ENCODE results near the gene LMO1.
A peak's percentile ranks its signal among the peaks of the same experiment; 100 is the strongest.

Gene LMO1

GRCh38 chr11:8251616-8252295 is 11.9 kb downstream of the LMO1 start:
- Histone ChIP-seq H3K4me1 (ENCODE audit: control insufficient read depth in 1 of 2, insufficient read depth in 2 of 2, low read length in 2 of 2) (peaks cover 5 to 10% of the 10 kb centered on the region in 2 experiments), H3K14ac (ENCODE audit: low read length) (no peak overlapping the region), H4K8ac (ENCODE audit: low read depth, low read length) (no peak overlapping the region), H4K91ac (ENCODE audit: low read depth, low read length) (no peak overlapping the region), H4K12ac (ENCODE audit: low read depth, low read length) (no peak overlapping the region), H3K23ac (ENCODE audit: low read length) (no peak overlapping the region), H2BK5ac (ENCODE audit: low read depth, low read length, poor library complexity) (no peak overlapping the region), H2AFZ (ENCODE audit: insufficient read depth, low read length, poor library complexity) (no peak overlapping the region), H3K27me3 (ENCODE audit: insufficient read depth, low read length) (no peaks in the 10 kb centered on the region), H3K18ac (ENCODE audit: low read length) (no peak overlapping the region), H2BK120ac (ENCODE audit: insufficient read depth, low read length, poor library complexity) (no peak overlapping the region), H2AK5ac (ENCODE audit: low read length) (no peak overlapping the region), H3K79me1 (ENCODE audit: low read length) (no peaks in the 10 kb centered on the region), H3K9me3 (ENCODE audit: insufficient read depth, low read depth, low read length) (peaks cover 5% of the 10 kb centered on the region), H3K36me3 (ENCODE audit: control insufficient read depth in 1 of 2, insufficient read depth in 2 of 2, low read length in 2 of 2) (peaks cover 0 to 4% of the 10 kb centered on the region in 2 experiments), H3K4me2 (ENCODE audit: low read length) (no peak overlapping the region), H2BK12ac (ENCODE audit: low read length) (no peak overlapping the region), H3K27ac (ENCODE audit: low read depth, low read length) (no peak overlapping the region), H3K9ac (ENCODE audit: low read length) (no peak overlapping the region), H3K4me3 (ENCODE audit: low read depth, low read length) (peak overlapping the region; percentile 37), H3K79me2 (ENCODE audit: control insufficient read depth, insufficient read depth, low read length, poor library complexity) (no peaks in the 10 kb centered on the region), H3K4ac (ENCODE audit: low read depth, low read length) (no peak overlapping the region)
- no peak for DNase-seq
- 100% methylated on average over 1 of the region's 10 CpGs for WGBS (ENCODE audit: extremely low coverage, insufficient coverage, insufficient read length)

- Histone ChIP-seq H4K8ac (ENCODE audit: low read depth, low read length) (no peak overlapping the region), H2BK5ac (ENCODE audit: low read depth, low read length, poor library complexity) (no peak overlapping the region), H3K4me1 (ENCODE audit: control insufficient read depth in 1 of 2, insufficient read depth in 2 of 2, low read length in 2 of 2) (peaks cover 5 to 10% of the 10 kb centered on the region in 2 experiments), H2AFZ (ENCODE audit: insufficient read depth, low read length, poor library complexity) (no peak overlapping the region), H4K91ac (ENCODE audit: low read depth, low read length) (no peak overlapping the region), H2BK12ac (ENCODE audit: low read length) (no peak overlapping the region), H3K9me3 (ENCODE audit: insufficient read depth, low read depth, low read length) (peaks cover 5% of the 10 kb centered on the region), H3K18ac (ENCODE audit: low read length) (no peak overlapping the region), H3K9ac (ENCODE audit: low read length) (no peak overlapping the region), H3K4me3 (ENCODE audit: low read depth, low read length) (no peak overlapping the region), H3K79me1 (ENCODE audit: low read length) (no peaks in the 10 kb centered on the region), H3K14ac (ENCODE audit: low read length) (no peak overlapping the region), H3K27ac (ENCODE audit: low read depth, low read length) (no peak overlapping the region), H2BK120ac (ENCODE audit: insufficient read depth, low read length, poor library complexity) (no peak overlapping the region), H3K23ac (ENCODE audit: low read length) (no peak overlapping the region), H3K27me3 (ENCODE audit: insufficient read depth, low read length) (no peaks in the 10 kb centered on the region), H3K4ac (ENCODE audit: low read depth, low read length) (no peak overlapping the region), H3K36me3 (ENCODE audit: control insufficient read depth in 1 of 2, insufficient read depth in 2 of 2, low read length in 2 of 2) (peaks cover 0 to 4% of the 10 kb centered on the region in 2 experiments), H3K79me2 (ENCODE audit: control insufficient read depth, insufficient read depth, low read length, poor library complexity) (no peaks in the 10 kb centered on the region), H4K12ac (ENCODE audit: low read depth, low read length) (peak overlapping the region; percentile 35), H2AK5ac (ENCODE audit: low read length) (no peak overlapping the region), H3K4me2 (ENCODE audit: low read length) (no peak overlapping the region)
- DNase-seq, result no peak
- WGBS (ENCODE audit: extremely low coverage, insufficient coverage, insufficient read length), result no CpG with 5 or more reads among the region's 11 CpGs
Measured at GRCh38 chr11:8250981-8251615, 12.6 kb downstream of the LMO1 start.

GRCh38 chr11:8250434-8250833 is 13.2 kb downstream of the LMO1 start:
- H3K79me2 ChIP-seq (ENCODE audit: control insufficient read depth, insufficient read depth, low read length, poor library complexity), result no peaks in the 10 kb centered on the region
- no peak overlapping the region for H2AK5ac ChIP-seq (ENCODE audit: low read length)
- H3K27ac ChIP-seq (ENCODE audit: low read depth, low read length), result no peak overlapping the region
- no peak overlapping the region for H3K14ac ChIP-seq (ENCODE audit: low read length)
- DNase-seq, result no peak
- H3K9ac ChIP-seq (ENCODE audit: low read length), result no peak overlapping the region
- no peak overlapping the region for H3K4me2 ChIP-seq (ENCODE audit: low read length)
- no peak overlapping the region for H4K8ac ChIP-seq (ENCODE audit: low read depth, low read length)
- H3K4me1 ChIP-seq (ENCODE audit: control insufficient read depth in 1 of 2, insufficient read depth in 2 of 2, low read length in 2 of 2), result peaks cover 5 to 10% of the 10 kb centered on the region in 2 experiments
- H2AFZ ChIP-seq (ENCODE audit: insufficient read depth, low read length, poor library complexity), result no peak overlapping the region
- H2BK12ac ChIP-seq (ENCODE audit: low read length), result no peak overlapping the region
- H3K36me3 ChIP-seq (ENCODE audit: control insufficient read depth in 1 of 2, insufficient read depth in 2 of 2, low read length in 2 of 2), result peaks cover 0 to 4% of the 10 kb centered on the region in 2 experiments
- H3K4ac ChIP-seq (ENCODE audit: low read depth, low read length), result no peak overlapping the region
- no peak overlapping the region for H2BK5ac ChIP-seq (ENCODE audit: low read depth, low read length, poor library complexity)
- H3K4me3 ChIP-seq (ENCODE audit: low read depth, low read length), result no peak overlapping the region
- H3K79me1 ChIP-seq (ENCODE audit: low read length), result no peaks in the 10 kb centered on the region
- no peaks in the 10 kb centered on the region for H3K27me3 ChIP-seq (ENCODE audit: insufficient read depth, low read length)
- peaks cover 5% of the 10 kb centered on the region for H3K9me3 ChIP-seq (ENCODE audit: insufficient read depth, low read depth, low read length)
- H3K23ac ChIP-seq (ENCODE audit: low read length), result no peak overlapping the region
- no peak overlapping the region for H2BK120ac ChIP-seq (ENCODE audit: insufficient read depth, low read length, poor library complexity)
- no peak overlapping the region for H3K18ac ChIP-seq (ENCODE audit: low read length)
- H4K91ac ChIP-seq (ENCODE audit: low read depth, low read length), result peak overlapping the region; percentile 33
- WGBS (ENCODE audit: extremely low coverage, insufficient coverage, insufficient read length), result no CpG with 5 or more reads among the region's 5 CpGs
- no peak overlapping the region for H4K12ac ChIP-seq (ENCODE audit: low read depth, low read length)

GRCh38 chr11:8249482-8249881 is 14.2 kb downstream of the LMO1 start:
- Histone ChIP-seq H3K4me1 (ENCODE audit: control insufficient read depth in 1 of 2, insufficient read depth in 2 of 2, low read length in 2 of 2) (peaks cover 5 to 10% of the 10 kb centered on the region in 2 experiments), H3K14ac (ENCODE audit: low read length) (no peak overlapping the region), H3K27ac (ENCODE audit: low read depth, low read length) (no peak overlapping the region), H2AK5ac (ENCODE audit: low read length) (no peak overlapping the region), H3K4me3 (ENCODE audit: low read depth, low read length) (no peak overlapping the region), H2BK12ac (ENCODE audit: low read length) (no peak overlapping the region), H3K79me1 (ENCODE audit: low read length) (no peaks in the 10 kb centered on the region), H2BK5ac (ENCODE audit: low read depth, low read length, poor library complexity) (no peak overlapping the region), H4K12ac (ENCODE audit: low read depth, low read length) (no peak overlapping the region), H3K27me3 (ENCODE audit: insufficient read depth, low read length) (no peaks in the 10 kb centered on the region), H3K4ac (ENCODE audit: low read depth, low read length) (no peak overlapping the region), H2BK120ac (ENCODE audit: insufficient read depth, low read length, poor library complexity) (no peak overlapping the region), H3K79me2 (ENCODE audit: control insufficient read depth, insufficient read depth, low read length, poor library complexity) (no peaks in the 10 kb centered on the region), H4K8ac (ENCODE audit: low read depth, low read length) (no peak overlapping the region), H3K9me3 (ENCODE audit: insufficient read depth, low read depth, low read length) (peaks cover 5% of the 10 kb centered on the region), H2AFZ (ENCODE audit: insufficient read depth, low read length, poor library complexity) (no peak overlapping the region), H3K4me2 (ENCODE audit: low read length) (no peak overlapping the region), H3K23ac (ENCODE audit: low read length) (no peak overlapping the region), H3K9ac (ENCODE audit: low read length) (no peak overlapping the region), H3K36me3 (ENCODE audit: control insufficient read depth in 1 of 2, insufficient read depth in 2 of 2, low read length in 2 of 2) (peaks cover 0 to 4% of the 10 kb centered on the region in 2 experiments), H3K18ac (ENCODE audit: low read length) (no peak overlapping the region), H4K91ac (ENCODE audit: low read depth, low read length) (no peak overlapping the region)
- no peak for DNase-seq
- no CpG with 5 or more reads among the region's 6 CpGs for WGBS (ENCODE audit: extremely low coverage, insufficient coverage, insufficient read length)

Data from trophoblast cell (in vitro differentiated cells and primary cell).